ENCODE results near the gene AP3M1.

DNA sequence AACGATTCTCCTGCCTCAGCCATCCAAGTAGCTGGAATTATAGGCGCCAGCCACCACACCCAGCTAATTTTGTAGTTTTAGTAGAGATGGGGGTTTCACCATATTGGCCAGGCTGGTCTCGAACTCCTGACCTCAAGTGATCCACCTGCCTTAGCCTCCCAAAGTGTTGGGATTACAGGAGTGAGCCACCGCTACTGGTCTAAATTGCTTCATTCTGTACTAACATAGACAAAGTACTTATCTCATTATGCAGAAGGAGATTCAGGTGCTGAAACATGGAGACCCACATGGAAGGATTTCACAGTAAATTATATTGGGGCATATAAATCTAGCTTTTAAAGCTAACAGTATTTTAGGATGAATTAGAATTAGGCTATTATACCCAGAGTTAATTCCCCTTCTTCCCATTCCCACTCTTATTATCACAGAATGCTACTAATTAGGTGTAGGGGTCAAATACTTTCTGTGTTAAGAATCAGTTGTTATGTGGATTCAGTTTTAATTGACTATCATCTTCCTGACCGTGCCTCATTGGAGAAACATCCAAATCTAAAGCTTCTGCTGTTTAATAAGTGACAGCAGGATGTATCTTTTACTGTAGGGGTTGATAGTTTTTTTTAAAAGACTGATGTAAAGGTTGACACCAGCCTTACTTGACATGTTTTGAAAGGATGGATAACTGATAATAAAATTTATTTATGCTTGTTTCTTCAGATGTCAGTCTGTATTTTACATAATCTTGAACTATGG is 27.6 kb upstream of the AP3M1 start:
- TF ChIP-seq, protein P1, sequence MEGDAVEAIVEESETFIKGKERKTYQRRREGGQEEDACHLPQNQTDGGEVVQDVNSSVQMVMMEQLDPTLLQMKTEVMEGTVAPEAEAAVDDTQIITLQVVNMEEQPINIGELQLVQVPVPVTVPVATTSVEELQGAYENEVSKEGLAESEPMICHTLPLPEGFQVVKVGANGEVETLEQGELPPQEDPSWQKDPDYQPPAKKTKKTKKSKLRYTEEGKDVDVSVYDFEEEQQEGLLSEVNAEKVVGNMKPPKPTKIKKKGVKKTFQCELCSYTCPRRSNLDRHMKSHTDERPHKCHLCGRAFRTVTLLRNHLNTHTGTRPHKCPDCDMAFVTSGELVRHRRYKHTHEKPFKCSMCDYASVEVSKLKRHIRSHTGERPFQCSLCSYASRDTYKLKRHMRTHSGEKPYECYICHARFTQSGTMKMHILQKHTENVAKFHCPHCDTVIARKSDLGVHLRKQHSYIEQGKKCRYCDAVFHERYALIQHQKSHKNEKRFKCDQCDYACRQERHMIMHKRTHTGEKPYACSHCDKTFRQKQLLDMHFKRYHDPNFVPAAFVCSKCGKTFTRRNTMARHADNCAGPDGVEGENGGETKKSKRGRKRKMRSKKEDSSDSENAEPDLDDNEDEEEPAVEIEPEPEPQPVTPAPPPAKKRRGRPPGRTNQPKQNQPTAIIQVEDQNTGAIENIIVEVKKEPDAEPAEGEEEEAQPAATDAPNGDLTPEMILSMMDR (IDR thresholded peaks at IDR 0.05; ENCODE audit: low read depth, low read length, poor library complexity, severe bottlenecking) = no peak
- no peak for TF ChIP-seq EZH2phosphoT487 (IDR thresholded peaks at IDR 0.05; ENCODE audit: borderline replicate concordance, low read length)
